AG04449 (cell line): Measurements from ENCODE around the gene PDE6D.
A peak's percentile ranks its signal among the peaks of the same experiment; 100 is the strongest.

ENCODE experiments used
- CTCF ChIA-PET: fragments of 350-600 bp; formaldehyde crosslinking; extraction: SDS; loops from one replicate; lab custom pipeline; 2021; ENCODE audit warnings: antibody characterized with exemption; lab: Yijun Ruan, JAX
- POLR2A ChIA-PET: fragments of 400-600, 350-600 bp; formaldehyde crosslinking; extraction: SDS; loops from one replicate; lab custom pipeline; 2020; ENCODE audit warnings: antibody characterized with exemption, inconsistent platforms; lab: Yijun Ruan, JAX
- DNase-seq: peaks from one replicate; pipeline ENCODE4 v3.0.0-alpha.2; 2010; ENCODE audit warnings: low read depth, low spot score
- H3K4me3 ChIP-seq: 2 replicates; pipeline ENCODE4 v1.5.1; 2011; ENCODE audit warnings: low read depth, mild to moderate bottlenecking, control low read depth, low read length
- CTCF ChIP-seq: IDR thresholded peaks from one replicate; pipeline ENCODE4 v1.5.1; 2011; ENCODE audit warnings: mild to moderate bottlenecking, moderate library complexity, low read length, control low read depth, inconsistent platforms; ENCODE audit not compliant: insufficient read depth; ENCODE audit errors: missing control alignments

Gene PDE6D

GRCh38 chr2:231687133-231687852 is 93.8 kb downstream of the PDE6D start:
- CTCF ChIA-PET: interaction anchor here (1.0 to 29.6 kb wide), 8 partner anchors 8 to 73 kb away, joined by 3 to 743 read pairs (median 12); no protein-coding TSS in a partner anchor
- POLR2A ChIA-PET: interaction anchor here (0.6 to 1.2 kb wide), 2 partner anchors 21 to 28 kb away, joined by 3 to 5 read pairs; partner anchors contain the start of gene PTMA
- no peak overlapping the region for H3K4me3 ChIP-seq
- peak; percentile 73 for TF ChIP-seq CTCF
- no peak for DNase-seq

- no peak for DNase-seq
- TF ChIP-seq CTCF: no peak
- H3K4me3 ChIP-seq: no peak overlapping the region
- POLR2A ChIA-PET: interaction anchor here (1.2 kb wide), 1 partner anchor 22 kb away, joined by 5 read pairs; the partner anchor contains the start of gene PTMA
- CTCF ChIA-PET: interaction anchor here (0.5 to 29.6 kb wide), 8 partner anchors 8 to 72 kb away, joined by 3 to 743 read pairs (median 12); no protein-coding TSS in a partner anchor
These were observed 94.6 kb downstream of the PDE6D start for GRCh38 chr2:231686192-231687100.

- TF ChIP-seq CTCF: peak; percentile 1
- POLR2A ChIA-PET: no interaction called here
- no peak for DNase-seq
- H3K4me3 ChIP-seq: no peak overlapping the region
- CTCF ChIA-PET: interaction anchor here (0.5 to 29.6 kb wide), 11 partner anchors 8 to 84 kb away, joined by 3 to 743 read pairs (median 7); no protein-coding TSS in a partner anchor
These were observed 95.5 kb downstream of the PDE6D start for GRCh38 chr2:231685349-231686191.

- no peak overlapping the region for H3K4me3 ChIP-seq
- POLR2A ChIA-PET: interaction anchor here (0.7 kb wide), 1 partner anchor 29 kb away, joined by 5 read pairs; no protein-coding TSS in a partner anchor
- TF ChIP-seq CTCF: no peak
- CTCF ChIA-PET: interaction anchor here (1.2 to 29.6 kb wide), 10 partner anchors 9 to 117 kb away, joined by 3 to 743 read pairs (median 8); no protein-coding TSS in a partner anchor
- no peak for DNase-seq
These were observed 96.5 kb downstream of the PDE6D start for GRCh38 chr2:231684314-231685223.
